Panc1 (cell line): ENCODE results near the gene SCO2.

ENCODE experiments used
- POLR2AphosphoS5 ChIP-seq: IDR thresholded peaks from 2 replicates; pipeline ENCODE4 v1.6.1; 2012; ENCODE audit warnings: mild to moderate bottlenecking, low read depth, low read length, moderate library complexity
- TF ChIP-seq, protein P1 (sequence below): fragments of 450-650 bp; IDR thresholded peaks from 2 replicates; pipeline ENCODE4 v1.5.1; 2017; ENCODE audit warnings: mild to moderate bottlenecking

DNA sequence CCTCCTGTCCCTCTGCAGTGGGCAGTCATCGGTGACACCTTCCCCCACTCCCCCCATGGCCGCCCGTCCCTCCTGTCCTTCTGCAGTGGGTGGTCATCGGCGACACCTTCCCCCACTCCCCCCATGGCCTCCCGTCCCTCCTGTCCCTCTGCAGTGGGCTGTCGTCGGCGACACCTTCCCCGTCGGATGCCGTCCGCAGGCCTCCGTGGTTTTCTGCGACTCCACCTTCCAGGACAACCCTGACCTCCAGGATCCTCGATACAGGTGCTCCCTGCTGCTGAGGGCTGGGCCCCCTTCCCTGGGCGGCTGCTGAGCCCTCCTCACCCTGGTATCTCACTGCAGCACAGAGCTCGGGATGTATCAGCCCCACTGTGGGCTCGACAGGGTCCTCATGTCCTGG lies 36.5 kb downstream of the SCO2 start:
- TF ChIP-seq, protein P1, sequence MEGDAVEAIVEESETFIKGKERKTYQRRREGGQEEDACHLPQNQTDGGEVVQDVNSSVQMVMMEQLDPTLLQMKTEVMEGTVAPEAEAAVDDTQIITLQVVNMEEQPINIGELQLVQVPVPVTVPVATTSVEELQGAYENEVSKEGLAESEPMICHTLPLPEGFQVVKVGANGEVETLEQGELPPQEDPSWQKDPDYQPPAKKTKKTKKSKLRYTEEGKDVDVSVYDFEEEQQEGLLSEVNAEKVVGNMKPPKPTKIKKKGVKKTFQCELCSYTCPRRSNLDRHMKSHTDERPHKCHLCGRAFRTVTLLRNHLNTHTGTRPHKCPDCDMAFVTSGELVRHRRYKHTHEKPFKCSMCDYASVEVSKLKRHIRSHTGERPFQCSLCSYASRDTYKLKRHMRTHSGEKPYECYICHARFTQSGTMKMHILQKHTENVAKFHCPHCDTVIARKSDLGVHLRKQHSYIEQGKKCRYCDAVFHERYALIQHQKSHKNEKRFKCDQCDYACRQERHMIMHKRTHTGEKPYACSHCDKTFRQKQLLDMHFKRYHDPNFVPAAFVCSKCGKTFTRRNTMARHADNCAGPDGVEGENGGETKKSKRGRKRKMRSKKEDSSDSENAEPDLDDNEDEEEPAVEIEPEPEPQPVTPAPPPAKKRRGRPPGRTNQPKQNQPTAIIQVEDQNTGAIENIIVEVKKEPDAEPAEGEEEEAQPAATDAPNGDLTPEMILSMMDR, result no peak
- TF ChIP-seq POLR2AphosphoS5, result no peak
